Measurements from ENCODE around the gene RIPPLY3.
"Not testable (repeated sequence)": the region's sequence is repeated elsewhere in the genome, so short reads cannot be mapped to it uniquely, and the experiment has no call there.

The RIPPLY3 gene

DNA sequence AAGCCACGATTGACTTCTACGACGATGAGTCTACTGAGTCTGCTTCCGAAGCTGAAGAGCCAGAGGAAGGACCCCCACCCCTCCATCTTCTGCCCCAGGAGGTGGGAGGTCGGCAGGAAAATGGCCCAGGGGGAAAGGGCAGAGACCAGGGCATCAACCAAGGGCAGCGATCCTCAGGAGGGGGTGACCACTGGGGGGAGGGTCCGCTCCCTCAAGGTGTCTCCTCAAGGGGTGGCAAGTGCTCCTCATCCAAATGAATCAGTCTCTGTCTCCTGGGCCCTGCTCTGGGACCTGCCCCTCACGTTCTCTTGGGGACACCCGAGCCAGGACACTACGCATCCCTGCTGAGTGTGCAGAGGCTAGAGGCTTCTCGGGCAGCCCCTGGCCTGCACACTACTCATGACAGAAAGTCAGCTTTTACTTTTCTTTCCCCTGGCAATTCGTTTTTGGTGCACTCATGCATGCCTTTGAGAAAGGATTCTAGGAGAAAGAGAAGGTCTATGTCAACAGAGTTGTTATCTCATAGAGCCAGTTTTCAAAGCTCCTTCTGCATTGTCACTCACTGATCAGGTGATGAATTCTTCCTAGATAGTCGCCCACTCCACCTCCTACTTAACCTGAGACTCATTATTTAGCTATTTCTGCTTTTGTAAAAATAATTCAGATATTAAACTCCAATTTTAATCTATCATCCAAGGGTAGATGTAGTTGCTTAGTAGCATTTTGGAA lies 11.6 kb downstream of the RIPPLY3 start:
- no peak for DNase-seq (ENCODE audit: low read depth)

DNA sequence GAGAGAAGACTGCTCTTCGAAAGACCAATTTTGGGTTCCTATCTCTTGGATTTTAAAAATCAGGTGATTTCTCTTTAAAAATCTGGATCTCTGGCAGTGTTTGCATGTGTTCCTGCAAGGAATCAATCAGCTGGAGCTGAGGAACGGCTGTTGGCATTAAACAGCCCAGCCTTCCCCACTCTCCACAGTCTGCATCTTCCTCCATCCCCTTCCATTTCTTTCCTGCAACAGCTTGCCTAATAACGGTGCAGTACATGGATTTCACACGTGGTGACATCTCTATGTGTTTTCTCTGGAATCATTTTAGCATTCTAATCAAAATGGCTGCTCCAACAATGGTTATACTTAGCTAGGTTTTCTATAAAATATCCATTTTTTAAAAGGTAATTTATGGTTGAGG lies 20.0 kb downstream of the RIPPLY3 start:
- DNase-seq (ENCODE audit: low read depth), result no peak

DNA sequence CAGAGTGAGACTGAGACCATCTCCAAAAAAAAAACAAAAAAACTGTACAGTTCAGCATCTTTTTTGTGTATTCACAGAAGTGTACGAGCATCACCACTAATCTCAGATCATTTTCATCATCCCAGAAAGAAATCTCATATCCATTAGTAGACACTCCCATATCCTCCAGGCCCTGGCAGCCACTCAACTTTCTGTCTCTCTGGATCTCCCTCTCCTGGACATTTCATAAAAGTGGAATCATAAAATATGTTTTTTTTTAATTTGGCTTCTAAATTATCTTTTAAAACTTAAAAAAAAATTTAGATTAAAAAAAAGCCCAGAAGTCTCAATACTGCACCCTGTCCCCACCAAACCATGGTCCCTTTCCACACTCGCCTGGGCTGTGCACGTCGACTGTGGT lies 22.1 kb downstream of the RIPPLY3 start:
- peak; percentile 20 for DNase-seq (ENCODE audit: low read depth)

DNA sequence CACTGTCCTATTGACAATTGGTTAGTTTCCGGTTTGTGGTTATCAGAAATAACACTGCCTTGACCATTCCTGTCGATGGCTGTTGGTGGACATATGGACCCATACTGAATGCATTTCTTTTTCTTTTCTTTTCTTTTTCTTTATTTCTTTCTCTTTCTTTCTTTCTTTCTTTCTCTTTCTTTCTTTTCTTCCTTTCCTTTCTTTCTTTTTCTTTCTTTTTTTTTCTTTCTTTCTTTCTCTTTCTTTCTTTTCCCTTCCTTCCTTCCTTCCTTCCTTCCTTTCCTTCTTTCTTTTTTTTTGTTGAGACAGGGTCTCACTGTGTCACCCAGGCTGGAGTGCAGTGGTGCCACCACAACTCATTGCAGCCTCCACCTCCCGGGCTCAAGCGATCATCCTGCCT lies 24.4 kb downstream of the RIPPLY3 start:
- DNase-seq (ENCODE audit: low read depth), result no peak

DNA sequence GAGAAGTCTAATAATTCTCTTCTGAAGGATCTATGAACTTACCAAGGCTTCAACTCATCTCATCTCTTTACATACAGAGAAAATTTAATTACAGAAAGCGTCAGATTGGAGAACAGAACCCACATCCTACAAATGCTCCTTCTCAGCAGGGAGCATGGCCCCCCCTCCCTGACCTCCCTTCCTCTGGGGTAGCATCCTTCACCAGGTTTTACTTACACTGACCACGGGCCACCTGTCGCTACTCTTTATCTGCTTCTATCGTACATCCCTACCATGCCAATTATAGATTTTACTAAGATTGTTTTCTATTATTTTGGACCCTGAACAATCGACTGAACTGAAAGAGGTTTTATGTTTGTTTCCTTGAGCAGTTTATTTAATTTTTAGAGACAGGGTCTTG lies 25.8 kb downstream of the RIPPLY3 start:
- DNase-seq (ENCODE audit: low read depth), result no peak

DNA sequence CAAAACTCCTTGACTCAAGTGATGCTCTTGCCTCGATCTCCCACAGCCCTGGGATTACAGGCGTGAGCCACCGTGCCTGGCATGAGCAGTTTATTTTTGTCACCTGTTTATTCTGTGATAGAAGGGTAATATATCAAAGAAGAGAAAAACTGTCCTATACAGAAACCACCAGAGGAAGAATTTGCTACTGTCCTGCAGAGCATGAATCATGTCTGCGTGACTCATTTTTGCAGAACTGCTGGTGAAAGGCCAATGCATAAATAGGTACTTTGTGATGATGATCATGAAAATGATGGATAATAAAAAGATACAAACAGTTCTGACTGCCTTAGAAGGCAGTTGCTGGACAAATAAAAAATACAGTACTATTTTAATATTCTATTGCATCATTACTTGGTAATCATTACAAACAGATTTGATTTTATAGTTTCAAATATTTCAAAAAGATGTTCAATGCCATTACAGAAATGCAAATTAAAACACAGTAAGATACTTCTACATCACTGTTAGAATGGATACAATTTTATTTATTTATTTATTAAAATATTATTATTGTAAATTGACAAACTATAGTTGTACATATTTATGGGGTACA lies 26.5 kb downstream of the RIPPLY3 start:
- DNase-seq (ENCODE audit: low read depth), result peak; percentile 79

DNA sequence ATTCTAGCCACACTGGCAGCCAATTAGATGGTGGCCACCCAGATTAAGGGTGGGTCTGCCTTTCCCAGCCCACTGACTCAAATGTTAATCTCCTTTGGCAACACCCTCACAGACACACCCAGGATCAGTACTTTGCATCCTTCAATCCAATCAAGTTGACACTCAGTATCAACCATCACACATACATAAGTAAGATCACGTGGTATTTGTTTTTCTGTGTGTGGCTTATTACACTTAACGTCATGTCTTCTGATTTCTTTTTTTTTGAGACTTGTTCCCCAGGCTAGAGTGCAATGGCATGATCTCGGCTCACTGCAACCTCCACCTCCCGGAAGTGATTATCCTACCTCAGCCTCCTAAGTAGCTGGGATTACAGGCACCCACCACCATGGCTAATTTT lies 27.9 kb downstream of the RIPPLY3 start:
- DNase-seq (ENCODE audit: low read depth), result not testable (repeated sequence)

DNA sequence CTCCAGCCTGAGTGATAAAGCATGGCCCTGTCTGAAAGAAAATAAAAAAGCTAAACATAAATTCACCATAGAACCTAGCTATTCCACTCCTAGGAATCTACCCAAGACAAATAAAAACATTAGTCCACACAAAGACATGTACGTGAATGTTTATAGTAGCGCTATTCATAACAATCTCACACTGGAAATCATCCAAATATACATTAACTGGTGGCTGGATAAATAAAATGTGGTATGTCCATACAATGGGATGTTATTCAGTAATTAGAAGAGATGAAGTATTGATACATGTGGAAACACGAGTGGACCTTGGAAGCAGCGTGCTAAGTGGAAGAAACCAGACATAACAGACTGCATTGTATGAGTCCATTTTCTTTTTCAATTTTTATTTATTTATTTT lies 29.7 kb downstream of the RIPPLY3 start:
- no peak for DNase-seq (ENCODE audit: low read depth)

DNA sequence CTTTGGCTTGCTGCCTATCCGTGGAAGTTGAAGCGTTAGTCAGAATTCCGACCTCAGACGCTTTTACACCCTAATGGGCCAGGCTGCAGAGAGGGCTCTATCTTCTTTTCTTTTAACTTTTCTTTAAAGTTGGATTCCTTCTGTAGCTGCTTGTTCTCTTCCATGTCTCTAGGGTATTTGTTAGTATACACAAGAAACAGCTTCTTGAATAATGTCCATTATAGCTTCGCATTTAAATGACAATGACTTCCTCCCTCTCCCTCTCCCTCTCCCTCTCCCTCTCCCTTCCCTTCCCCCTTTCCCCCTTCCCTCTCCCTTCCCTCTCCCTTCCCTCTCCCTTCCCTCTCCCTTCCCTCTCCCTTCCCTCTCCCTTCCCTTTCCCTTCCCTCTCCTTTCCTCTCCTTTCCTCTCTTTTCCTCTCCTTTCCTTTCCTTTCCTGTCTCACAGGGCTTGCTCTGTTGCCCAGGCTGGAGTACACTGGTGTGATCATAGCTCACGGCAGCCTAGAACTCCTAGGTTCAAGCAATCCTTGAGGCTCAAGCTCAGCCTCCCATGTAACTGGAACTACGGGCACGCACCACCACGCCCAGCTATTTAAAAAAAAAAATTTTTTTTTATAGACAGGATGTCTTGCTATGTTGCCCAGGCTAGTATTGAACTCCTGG lies 33.0 kb downstream of the RIPPLY3 start:
- no peak for DNase-seq (ENCODE audit: low read depth)

DNA sequence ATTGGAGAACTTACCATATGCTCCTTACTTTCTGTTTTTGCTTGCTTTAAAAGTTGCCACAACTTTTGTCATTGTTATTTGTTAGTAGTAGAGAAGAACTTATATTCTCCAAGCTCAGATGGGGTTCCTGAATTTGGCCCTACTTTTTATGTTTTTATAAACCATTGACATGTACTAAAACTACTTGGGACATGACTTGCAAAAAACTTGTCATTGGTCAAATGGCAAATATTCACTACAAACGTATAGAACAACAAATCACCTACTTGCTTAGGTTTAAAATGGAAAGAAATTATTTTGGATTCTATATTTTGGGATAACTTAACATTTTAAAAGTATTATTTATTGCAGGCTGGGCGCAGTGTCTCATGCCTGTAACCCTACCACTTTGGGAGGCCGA lies 33.7 kb downstream of the RIPPLY3 start:
- DNase-seq (ENCODE audit: low read depth), result no peak

DNA sequence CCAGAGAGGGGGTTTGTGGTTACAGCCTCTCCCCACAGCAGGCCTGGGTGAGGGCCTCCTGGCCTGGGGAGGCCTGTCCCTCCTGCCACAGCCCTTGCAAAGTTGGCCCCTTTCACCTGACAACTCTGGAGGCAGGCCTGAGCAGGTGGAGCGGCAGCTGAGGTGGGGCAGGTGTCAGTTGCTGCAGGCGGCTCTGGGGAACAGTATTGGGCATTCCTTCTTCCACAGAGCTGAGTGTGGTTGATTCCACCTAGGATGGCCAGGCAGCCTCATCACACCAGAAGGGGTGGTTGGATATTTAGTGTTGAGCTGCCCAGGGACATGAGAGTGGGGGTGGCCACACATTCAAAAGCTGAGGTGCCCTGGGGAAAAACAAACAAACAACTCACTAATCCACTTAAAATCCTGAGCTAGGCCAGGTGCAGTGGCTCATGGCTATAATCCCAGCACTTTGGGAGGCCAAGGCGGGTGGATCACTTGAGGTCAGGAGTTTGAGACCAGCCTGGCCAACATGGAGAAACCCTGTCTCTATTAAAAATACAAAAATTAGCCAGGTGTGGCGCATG lies 35.3 kb downstream of the RIPPLY3 start:
- DNase-seq (ENCODE audit: low read depth), result no peak

DNA sequence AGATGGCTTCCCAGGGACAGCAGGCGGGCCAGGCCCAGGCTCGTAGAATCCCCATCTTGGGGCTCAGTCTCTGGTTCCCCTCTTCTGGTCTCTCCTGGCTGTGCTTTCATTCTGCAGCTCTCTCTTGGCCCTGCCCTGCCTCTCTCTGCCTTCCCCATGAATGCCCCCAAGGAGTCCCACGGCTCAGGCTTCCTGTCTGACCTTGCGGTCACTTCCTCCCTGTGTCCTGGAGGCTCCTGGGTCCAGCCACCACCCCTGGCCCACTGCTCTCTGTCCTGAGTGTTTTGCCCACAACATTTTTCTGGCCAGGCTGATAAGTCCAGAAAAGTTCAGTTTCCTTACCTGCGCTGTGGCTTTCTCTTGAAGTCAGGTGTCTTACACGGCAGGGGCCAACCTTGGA lies 37.3 kb downstream of the RIPPLY3 start:
- DNase-seq (ENCODE audit: low read depth), result no peak

DNA sequence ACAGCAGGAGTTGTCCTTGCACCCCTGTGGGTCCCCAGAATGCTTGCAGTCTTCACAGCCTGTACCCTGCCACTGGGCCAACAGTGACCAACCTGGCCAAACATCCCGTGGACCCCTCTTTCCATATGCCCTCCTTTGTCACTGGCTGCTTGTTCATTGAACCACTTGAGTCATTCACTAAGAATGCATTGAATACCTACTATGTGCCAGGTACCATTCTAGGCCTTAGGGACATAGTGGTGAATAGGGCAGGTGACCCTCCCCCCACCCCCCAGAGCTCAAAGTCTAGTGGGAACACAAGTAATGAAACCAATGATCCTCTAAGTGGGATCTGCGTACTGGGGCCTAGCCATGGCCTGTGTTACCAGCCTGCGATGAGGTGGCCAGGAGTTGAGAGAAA lies 38.1 kb downstream of the RIPPLY3 start:
- no peak for DNase-seq (ENCODE audit: low read depth)

DNA sequence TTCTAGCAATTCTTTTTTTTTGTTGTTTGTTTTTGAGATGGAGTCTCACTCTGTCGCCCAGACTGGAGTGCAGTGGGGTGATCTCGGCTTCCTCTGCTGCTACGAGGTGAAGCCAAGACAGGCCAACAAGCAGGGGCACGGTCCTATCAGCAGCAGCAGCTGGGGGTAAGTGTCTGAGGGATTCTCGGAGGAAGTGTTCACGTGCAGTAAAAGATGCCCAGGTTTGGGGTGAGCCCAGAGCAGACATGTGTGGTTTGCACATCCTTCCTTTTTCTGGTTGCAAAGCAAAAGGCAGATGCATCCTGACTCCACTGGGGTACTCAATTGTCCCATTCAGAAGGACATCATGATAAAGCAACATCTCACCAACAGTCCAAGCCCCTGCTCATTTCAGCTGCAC lies 38.6 kb downstream of the RIPPLY3 start:
- DNase-seq (ENCODE audit: low read depth), result no peak

DNA sequence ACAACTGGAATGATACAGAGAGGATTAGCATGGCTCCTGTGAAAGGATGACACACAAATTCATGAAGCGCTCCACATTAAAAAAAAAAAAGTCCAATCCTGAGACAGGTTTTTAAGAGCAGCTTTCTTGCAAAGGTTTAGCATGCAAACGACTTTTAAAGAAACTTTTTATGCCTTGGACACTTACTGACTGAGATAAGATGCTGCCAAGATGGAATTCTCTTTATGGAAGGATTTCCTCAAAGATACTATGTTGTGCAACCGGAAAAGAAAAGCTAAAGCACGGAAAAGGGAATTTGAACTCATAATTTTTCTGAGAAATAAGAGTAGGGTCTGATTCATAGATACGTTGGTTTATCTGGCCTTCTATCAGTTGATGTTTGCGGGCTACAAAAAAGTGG lies 39.1 kb downstream of the RIPPLY3 start:
- DNase-seq (ENCODE audit: low read depth), result no peak

DNA sequence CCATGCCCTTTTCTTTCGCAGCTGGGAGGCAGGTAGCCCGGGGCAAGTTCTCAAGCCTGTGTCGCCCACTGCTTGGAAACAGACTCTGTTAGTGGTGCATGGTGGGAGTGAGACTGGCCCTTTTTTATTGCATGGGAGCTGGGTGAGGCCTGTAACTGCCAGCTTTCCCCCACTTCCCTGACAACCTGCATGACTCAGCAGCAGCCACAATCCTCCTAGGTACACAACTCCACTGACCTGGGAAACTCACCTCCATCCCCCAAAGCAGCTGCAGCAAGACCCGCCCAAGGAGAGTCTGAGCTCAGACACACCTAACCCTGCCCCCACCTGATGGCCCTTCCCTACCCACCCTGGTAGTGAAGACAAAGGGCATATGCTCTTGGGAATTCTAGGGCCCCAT lies 40.6 kb downstream of the RIPPLY3 start:
- no peak for DNase-seq (ENCODE audit: low read depth)

DNA sequence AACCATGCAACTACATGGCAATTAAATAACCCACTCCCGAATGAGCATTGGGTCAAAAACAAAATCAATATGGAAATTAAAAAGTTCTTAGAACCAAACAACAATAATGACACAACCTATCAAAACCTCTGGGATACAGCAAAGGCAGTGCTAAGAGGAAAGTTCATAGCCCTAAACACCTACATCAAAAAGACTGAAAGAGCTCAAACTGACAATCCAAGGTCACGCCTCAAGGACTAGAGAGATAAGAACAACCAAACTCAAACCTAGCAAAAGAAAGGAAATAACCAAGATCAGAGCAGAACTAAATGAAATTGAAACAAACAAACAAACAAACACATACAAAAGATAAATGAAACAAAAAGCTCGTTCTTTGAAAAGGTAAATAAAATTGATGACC lies 43.2 kb downstream of the RIPPLY3 start:
- not testable (repeated sequence) for DNase-seq (ENCODE audit: low read depth)

DNA sequence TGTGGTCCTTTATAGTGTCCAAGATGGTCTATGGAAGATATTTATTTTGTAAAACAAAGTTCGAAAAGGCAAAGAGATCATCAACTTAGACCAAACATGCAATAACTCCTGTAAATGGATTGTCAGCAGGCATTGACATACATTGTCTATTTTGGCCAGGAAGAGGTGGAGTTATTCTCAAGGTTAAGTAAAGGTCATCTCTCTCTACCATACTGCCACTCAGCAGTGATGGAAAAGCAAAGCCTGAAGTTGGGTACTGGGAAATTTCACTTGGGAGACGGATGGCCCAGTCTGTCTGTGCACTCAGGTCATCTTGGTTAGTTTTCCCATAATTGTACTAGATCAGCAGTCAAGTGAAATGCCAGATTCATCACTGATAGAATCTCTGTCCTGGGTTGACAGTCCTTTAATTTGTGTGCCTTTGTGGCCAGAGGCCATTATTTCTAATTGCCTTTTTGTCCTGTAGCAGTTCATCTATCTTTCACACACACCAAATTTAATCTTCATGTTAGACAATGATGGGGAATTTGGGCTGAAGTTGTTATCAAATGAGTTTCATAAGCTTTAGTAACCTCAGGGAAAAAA lies 48.9 kb downstream of the RIPPLY3 start:
- DNase-seq (ENCODE audit: low read depth), result no peak

DNA sequence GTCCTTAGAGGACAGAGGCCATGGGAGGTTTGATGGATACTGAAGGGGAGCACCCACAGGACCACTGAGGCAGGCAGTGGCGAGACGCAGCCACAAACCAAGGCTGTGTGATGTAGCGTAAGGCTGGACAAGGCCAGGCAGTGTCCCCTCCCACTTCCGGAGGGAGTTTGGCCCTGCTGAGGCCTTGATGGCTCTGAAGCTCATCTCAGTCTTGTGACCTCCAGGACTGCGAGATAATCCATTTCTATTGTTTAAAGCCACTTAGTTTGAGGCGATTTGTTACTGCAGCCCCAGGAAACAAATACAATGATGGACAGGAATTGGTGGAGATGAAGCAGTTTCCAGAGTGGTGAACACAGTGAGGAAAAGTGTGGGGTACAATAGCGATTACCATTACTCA lies 51.1 kb downstream of the RIPPLY3 start:
- DNase-seq (ENCODE audit: low read depth), result no peak

DNA sequence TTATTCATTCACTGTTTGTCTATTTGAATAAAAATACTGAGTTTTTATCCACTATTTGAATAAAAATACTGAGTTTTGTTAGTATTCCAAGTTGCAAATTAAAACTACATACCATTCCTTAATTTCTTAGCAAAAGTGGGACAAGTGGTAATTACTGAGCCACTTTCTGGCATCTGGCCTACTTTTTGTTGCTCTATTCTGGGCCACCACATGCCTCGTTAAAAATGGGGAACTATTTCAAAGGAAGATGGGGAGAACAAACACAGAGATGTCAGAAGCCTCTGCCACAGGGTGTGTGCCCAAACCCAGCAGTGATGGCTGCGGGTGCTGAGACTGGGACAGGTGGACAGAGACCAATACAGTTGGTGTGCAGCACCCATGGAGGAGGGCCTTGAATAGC lies 51.8 kb downstream of the RIPPLY3 start:
- no peak for DNase-seq (ENCODE audit: low read depth)

DNA sequence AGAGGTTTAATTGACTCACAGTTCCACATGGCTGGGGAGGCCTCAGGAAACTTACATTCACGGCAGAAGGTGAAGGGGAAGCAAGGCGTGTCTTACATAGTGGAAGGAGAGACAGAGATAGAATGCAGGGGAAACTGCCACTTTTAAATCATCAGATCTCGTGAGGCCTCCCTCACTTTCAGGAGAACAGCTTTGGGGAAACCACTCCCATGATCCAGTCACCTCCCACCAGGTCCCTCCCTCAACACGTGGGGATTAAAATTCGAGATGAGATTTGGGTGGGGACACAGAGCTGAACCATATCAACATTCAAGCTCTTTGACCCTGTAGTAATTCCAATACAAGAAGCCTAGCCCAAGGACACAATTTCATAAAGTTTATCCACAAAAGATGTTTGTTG lies 52.7 kb downstream of the RIPPLY3 start:
- DNase-seq (ENCODE audit: low read depth), result no peak

DNA sequence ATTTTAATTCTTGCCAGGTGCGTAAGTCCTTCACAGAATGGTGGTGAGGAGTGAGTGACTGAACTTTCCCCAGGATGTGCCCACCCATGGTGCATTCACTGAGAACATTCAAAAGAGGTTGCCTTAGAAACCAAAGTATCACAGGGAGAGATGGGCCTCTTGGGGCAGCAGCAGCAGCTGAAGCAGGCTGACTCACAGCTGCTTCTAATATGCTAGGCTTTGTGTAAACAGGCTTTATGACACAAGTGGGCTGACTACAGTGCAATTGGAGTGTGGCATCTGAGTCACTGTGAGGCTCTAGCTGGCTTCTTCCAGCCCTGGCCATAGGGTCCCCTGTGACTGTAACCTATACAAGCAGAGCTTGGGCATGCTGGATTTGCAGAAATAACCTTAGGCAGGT lies 53.8 kb downstream of the RIPPLY3 start:
- DNase-seq (ENCODE audit: low read depth), result peak; percentile 95

All from ELR (cell line).